H1 (cell line): ENCODE measurements around the gene ARMC9. TPM values are rescaled to one million over a fixed set of nuclear protein-coding genes. Genes with fewer than 3 reads are reported as not detected.

Experiments
- CTCF ChIP-seq, 3 experiments: IDR thresholded peaks; 1 replicate in 2 of 3; 2 replicates in 1 of 3; pipeline versions ENCODE4 v1.5.1 to v1.6.1; 2011; ENCODE audit warnings: low read length in 3 of 3, mild to moderate bottlenecking in 3 of 3, inconsistent platforms in 2 of 3, low read depth in 1 of 3, moderate library complexity in 1 of 3; ENCODE audit not compliant: insufficient read depth in 1 of 3; ENCODE audit errors: control extremely low read depth in 1 of 3
- SUZ12 ChIP-seq: fragments of 200-600 bp; sonication (generic); IDR thresholded peaks from 2 replicates; pipeline ENCODE4 v1.6.1; 2012; ENCODE audit warnings: mild to moderate bottlenecking, inconsistent platforms, low read length, moderate library complexity, mixed read lengths
- polyA plus RNA-seq, 7 experiments: library from polyadenylated mRNA; depleted of rRNA in 3 of 7; stranded (reverse) in 5 of 7; unstranded in 2 of 7; fragments of >200 nt in 5 of 7; fragments of 200-250 nt in 2 of 7; gene quantifications; 1 replicate in 5 of 7; 2 replicates in 1 of 7; 4 replicates in 1 of 7; pipeline versions ENCODE4 v1.2.1 to v1.2.3, GENCODE V29; 2011 to 2013; ENCODE audit warnings: missing spikeins in 2 of 7, mixed read lengths in 2 of 7
- total RNA-seq: library from RNA; stranded (reverse); fragmentation: NEBNext Ultra II Directional; extraction: Animal tissue kit (Norgen Biotek cat#: 25700); gene quantifications from 2 replicates; pipeline ENCODE4 v1.2.1, GENCODE V29; 2021

The ARMC9 gene
- total and polyA plus RNA-seq, 2 of the 8 experiments (the other 6 are each of a cell fraction or from before 2014, with no cell fraction given), result 23.2 to 36.1 TPM

- TF ChIP-seq CTCF (IDR thresholded peaks at IDR 0.05; ENCODE audit: control extremely low read depth in 1 of 3, insufficient read depth in 1 of 3, low read depth in 1 of 3, low read length in 3 of 3) (peak; percentile 20 to 47 (median 40)), SUZ12 (no peak)
These were observed 162.0 kb downstream of the ARMC9 start (continued) for GRCh38 chr2:231360401-231360800.
